A549 (cell line): ENCODE measurements around the gene CHST11. TPM values are rescaled to one million over a fixed set of nuclear protein-coding genes. Genes with fewer than 3 reads are reported as not detected.

Experiments used
- ATAC-seq, 2 experiments: fragments of 200-7000 bp in 1 of 2; fragments of >200 bp in 1 of 2; cut with Nextera tagmentation in 1 of 2; cut with Tn5 transposase in 1 of 2; 3 replicates each; pipeline versions ENCODE4 v1.8.0 to v1.9.1; 2018 to 2020; ENCODE audit warnings: mild to moderate bottlenecking in 1 of 2, moderate library complexity in 1 of 2
- CTCF ChIA-PET: fragments of 300-600 bp; sonication (Branson Sonifier 250); formaldehyde crosslinking; extraction: SDS; loops from one replicate; lab custom pipeline; 2021; ENCODE audit warnings: antibody characterized with exemption, inconsistent platforms; lab: Yijun Ruan, JAX
- POLR2A ChIA-PET: fragments of 350-600 bp; formaldehyde crosslinking; extraction: SDS; loops from one replicate; lab custom pipeline; 2021; ENCODE audit warnings: antibody characterized with exemption, inconsistent platforms; lab: Yijun Ruan, JAX
- DNase-seq, 2 experiments: peaks; one replicate each; pipeline versions ENCODE4 v3.0.0 to v3.0.0-alpha.2; 2011 to 2016; ENCODE audit warnings: low read depth in 1 of 2, low spot score in 1 of 2
- FAIRE-seq: peaks from 2 replicates; lab custom pipeline; 2011; peaks lifted over from hg19 to GRCh38; lab: Jason Lieb, UNC
- H3K27ac ChIP-seq, 2 experiments: fragments of >200 bp; sonication (Bioruptor Twin); formaldehyde crosslinking; 3 replicates each; pipeline ENCODE4 v1.5.1; 2016 to 2017
- H3K4me1 ChIP-seq: fragments of >200 bp; sonication (Bioruptor Twin); formaldehyde crosslinking; 3 replicates; pipeline ENCODE4 v1.6.1; 2016
- H3K4me2 ChIP-seq: fragments of >200 bp; sonication (Bioruptor Twin); formaldehyde crosslinking; 3 replicates; pipeline ENCODE4 v1.6.1; 2016
- H3K4me3 ChIP-seq: fragments of >200 bp; sonication (Bioruptor Twin); formaldehyde crosslinking; 3 replicates; pipeline ENCODE4 v1.5.1; 2016
- H3K9me3 ChIP-seq: fragments of >200 bp; sonication (Bioruptor Twin); formaldehyde crosslinking; 3 replicates; pipeline ENCODE4 v1.6.1; 2016
- ATOH8 ChIP-seq: fragments of 250-450 bp; sonication (Bioruptor Pico); IDR thresholded peaks from 2 replicates; pipeline ENCODE4 v1.5.0; 2020; ENCODE audit warnings: low read depth, mild to moderate bottlenecking, moderate library complexity
- BCL3 ChIP-seq: fragments of >200 bp; sonication (Bioruptor Twin); formaldehyde crosslinking; IDR thresholded peaks from 3 replicates; pipeline ENCODE4 v1.6.1; 2016
- BHLHE40 ChIP-seq: IDR thresholded peaks from 2 replicates; pipeline ENCODE4 v1.6.1; 2012; ENCODE audit warnings: low read depth, low read length, inconsistent platforms
- CEBPB ChIP-seq, 2 experiments: fragments of >200 bp in 1 of 2; sonication (Bioruptor Twin) in 1 of 2; formaldehyde crosslinking in 1 of 2; IDR thresholded peaks; 2 replicates each; pipeline ENCODE4 v1.6.1; 2012 to 2016
- CHD4 ChIP-seq: fragments of 200-600 bp; sonication (generic); IDR thresholded peaks from 2 replicates; pipeline ENCODE4 v1.6.1; 2016; ENCODE audit warnings: antibody characterized with exemption, mild to moderate bottlenecking, borderline replicate concordance
- CTCF ChIP-seq: fragments of >200 bp; sonication (Bioruptor Twin); formaldehyde crosslinking; IDR thresholded peaks from 3 replicates; pipeline ENCODE4 v1.5.1; 2016
- ELK1 ChIP-seq: fragments of 150-350 bp; IDR thresholded peaks from 2 replicates; pipeline ENCODE4 v1.6.1; 2014; ENCODE audit warnings: low read depth, mild to moderate bottlenecking, low read length
- HES2 ChIP-seq: fragments of >200 bp; sonication (Bioruptor Twin); formaldehyde crosslinking; IDR thresholded peaks from 2 replicates; pipeline ENCODE4 v1.6.1; 2016
- HOXB13 ChIP-seq: fragments of 250-450 bp; sonication (Bioruptor Pico); IDR thresholded peaks from 2 replicates; pipeline ENCODE4 v1.5.0; 2020; ENCODE audit warnings: low read depth, mild to moderate bottlenecking, moderate library complexity
- KDM1A ChIP-seq: fragments of 200-600 bp; sonication (generic); IDR thresholded peaks from 2 replicates; pipeline ENCODE4 v1.6.1; 2016; ENCODE audit warnings: low read depth, mild to moderate bottlenecking
- KDM5A ChIP-seq: fragments of 200-600 bp; sonication (generic); IDR thresholded peaks from 2 replicates; pipeline ENCODE4 v1.6.1; 2016; ENCODE audit warnings: antibody characterized with exemption, mild to moderate bottlenecking
- MAX ChIP-seq: IDR thresholded peaks from 2 replicates; pipeline ENCODE4 v1.6.1; 2012
- MAZ ChIP-seq: fragments of 150-350 bp; IDR thresholded peaks from 2 replicates; pipeline ENCODE4 v1.6.1; 2014; ENCODE audit warnings: antibody characterized with exemption, low read depth, low read length, borderline replicate concordance
- MYC ChIP-seq: IDR thresholded peaks from 2 replicates; pipeline ENCODE4 v1.6.1; 2012; ENCODE audit warnings: mild to moderate bottlenecking, inconsistent platforms, low read length, improper control_type of control experiment, borderline replicate concordance
- NPAS2 ChIP-seq: fragments of 250-450 bp; sonication (Bioruptor Pico); IDR thresholded peaks from 2 replicates; pipeline ENCODE4 v1.8.0; 2022; ENCODE audit warnings: mild to moderate bottlenecking, moderate library complexity, borderline replicate concordance
- SMC3 ChIP-seq: fragments of >200 bp; sonication (Bioruptor Twin); formaldehyde crosslinking; IDR thresholded peaks from 3 replicates; pipeline ENCODE4 v1.6.1; 2018; ENCODE audit warnings: inconsistent platforms
- TFCP2L1 ChIP-seq: fragments of 250-450 bp; sonication (Bioruptor Pico); IDR thresholded peaks from 2 replicates; pipeline ENCODE4 v1.5.0; 2021; ENCODE audit warnings: mild to moderate bottlenecking
- ZFP36 ChIP-seq: fragments of 450-650 bp; IDR thresholded peaks from 2 replicates; pipeline ENCODE4 v1.6.1; 2014; ENCODE audit warnings: borderline replicate concordance; ENCODE audit not compliant: partially characterized antibody
- ZNF302 ChIP-seq: fragments of 250-450 bp; sonication (Bioruptor Pico); IDR thresholded peaks from 2 replicates; pipeline ENCODE4 v1.9.0; 2021; ENCODE audit warnings: inconsistent platforms, mild to moderate bottlenecking, moderate library complexity
- ZSCAN20 ChIP-seq: fragments of 250-450 bp; sonication (Bioruptor Pico); IDR thresholded peaks from 2 replicates; pipeline ENCODE4 v1.8.0; 2022; ENCODE audit warnings: mild to moderate bottlenecking, moderate library complexity
- WGBS: methylation state at CpG from one replicate; pipeline ENCODE4 v1.1.6; 2017; ENCODE audit errors: missing lambda C conversion rate; 5-methylcytosine and 5-hydroxymethylcytosine counted together
- polyA plus RNA-seq, 4 experiments: library from polyadenylated mRNA; depleted of rRNA in 3 of 4; stranded (reverse); fragments of >200 nt; fragmentation: RNase III in 1 of 4; extraction: RNeasy Plus Mini Kit Qiagen cat#74134 plus additional on column Dnase treatment in 1 of 4; gene quantifications; 2 replicates in 3 of 4; 3 replicates in 1 of 4; pipeline ENCODE4 v1.2.3, GENCODE V29; 2011 to 2017

The CHST11 gene
- polyA plus RNA-seq, 2 of the 4 experiments (the other 2 are of a cell fraction) = 19.2 to 21.8 TPM

- no peak for DNase-seq
- no peak for FAIRE-seq
- no peak overlapping the region for H3K4me2 ChIP-seq
- TF ChIP-seq TFCP2L1 (no peak), BHLHE40 (no peak), KDM5A (no peak), MYC (no peak), CHD4 (no peak), BCL3 (no peak), HOXB13 (CRISPR knock-in tag) (no peak), MAX (no peak), CEBPB (IDR thresholded peaks at IDR 0.05) (no peak), NPAS2 (CRISPR knock-in tag) (no peak), CTCF (no peak), ZNF302 (CRISPR knock-in tag) (no peak), ZSCAN20 (CRISPR knock-in tag) (no peak), KDM1A (no peak), SMC3 (no peak), ELK1 (no peak), ATOH8 (CRISPR knock-in tag) (no peak), MAZ (no peak), HES2 (no peak)
- CTCF ChIA-PET = no interaction called here
- WGBS = 92% methylated on average over 4 of the region's 4 CpGs
- peak overlapping the region; percentile 52 to 84; a peak in 5 of 6 replicates for H3K27ac ChIP-seq
- no peak for ATAC-seq
- H3K9me3 ChIP-seq = no peaks in the 10 kb centered on the region
- POLR2A ChIA-PET = no interaction called here
- peaks cover 53% of the 10 kb centered on the region for H3K4me1 ChIP-seq
- H3K4me3 ChIP-seq = no peak overlapping the region
These were observed 128.8 kb downstream of the CHST11 start for GRCh38 chr12:104585448-104586055.

- WGBS = 61% methylated on average over 7 of the region's 7 CpGs
- no peak for DNase-seq
- Histone ChIP-seq H3K4me3 (no peak overlapping the region), H3K4me1 (peaks cover 53% of the 10 kb centered on the region)
- CTCF ChIA-PET = interaction anchor here (0.6 to 1.2 kb wide), 2 partner anchors 174 to 205 kb away, joined by 3 read pairs; no protein-coding TSS in a partner anchor
- TF ChIP-seq KDM1A = no peak
- TF ChIP-seq HES2 = no peak
- TF ChIP-seq ZFP36 = no peak
- TF ChIP-seq, all 56 proteins: peak for 0
- H3K4me2 ChIP-seq = peak overlapping the region; percentile 1; the same call in 1 of the 3 replicates
- FAIRE-seq (no peak), ATAC-seq (no peak)
- no peaks in the 10 kb centered on the region for H3K9me3 ChIP-seq
- peak overlapping the region; percentile 52 to 84 for H3K27ac ChIP-seq
- POLR2A ChIA-PET = no interaction called here
These were observed 129.7 kb downstream of the CHST11 start for GRCh38 chr12:104586351-104586919.
